HepG2 (cell line): Measurements from ENCODE around the gene PCSK6.

Experiments used
- CREB1 ChIP-seq, 2 experiments: fragments of 450-650 bp in 1 of 2; IDR thresholded peaks; 2 replicates each; pipeline ENCODE4 v1.6.1; 2016 to 2017; ENCODE audit warnings: control low read depth in 1 of 2, mild to moderate bottlenecking in 1 of 2, missing compliant biosample characterization in 1 of 2, missing genetic modification characterization in 1 of 2
- MAZ ChIP-seq, 2 experiments: sonication (generic) in 1 of 2; formaldehyde crosslinking in 1 of 2; IDR thresholded peaks; 2 replicates each; pipeline versions ENCODE4 v1.5.0 to v1.6.1; 2012 to 2020; ENCODE audit warnings: low read depth in 2 of 2, mild to moderate bottlenecking in 2 of 2, borderline replicate concordance in 1 of 2, improper control_type of control experiment in 1 of 2, low read length in 1 of 2, missing genetic modification reagents in 1 of 2, moderate library complexity in 1 of 2
- SETDB1 ChIP-seq: sonication (generic); formaldehyde crosslinking; IDR thresholded peaks from 2 replicates; pipeline ENCODE4 v1.5.1; 2020; ENCODE audit warnings: missing genetic modification reagents, mild to moderate bottlenecking, borderline replicate concordance
- ZNF614 ChIP-seq: IDR thresholded peaks from 2 replicates; pipeline ENCODE4 v1.6.1; 2018; ENCODE audit warnings: missing biosample characterization, missing genetic modification reagents, inconsistent platforms, borderline replicate concordance
- TF ChIP-seq, protein P1 (sequence below): IDR thresholded peaks from 2 replicates; pipeline ENCODE4 v1.6.1; 2016; ENCODE audit warnings: missing compliant biosample characterization, missing genetic modification reagents, borderline replicate concordance
- TF ChIP-seq, protein P2 (sequence below): sonication (generic); formaldehyde crosslinking; IDR thresholded peaks from 2 replicates; pipeline ENCODE4 v1.5.0; 2020; ENCODE audit warnings: mild to moderate bottlenecking, missing genetic modification reagents, moderate library complexity
- TF ChIP-seq, protein P3 (sequence below): sonication (generic); formaldehyde crosslinking; IDR thresholded peaks from 2 replicates; pipeline ENCODE4 v1.4.0; 2020; ENCODE audit warnings: missing genetic modification reagents

DNA sequence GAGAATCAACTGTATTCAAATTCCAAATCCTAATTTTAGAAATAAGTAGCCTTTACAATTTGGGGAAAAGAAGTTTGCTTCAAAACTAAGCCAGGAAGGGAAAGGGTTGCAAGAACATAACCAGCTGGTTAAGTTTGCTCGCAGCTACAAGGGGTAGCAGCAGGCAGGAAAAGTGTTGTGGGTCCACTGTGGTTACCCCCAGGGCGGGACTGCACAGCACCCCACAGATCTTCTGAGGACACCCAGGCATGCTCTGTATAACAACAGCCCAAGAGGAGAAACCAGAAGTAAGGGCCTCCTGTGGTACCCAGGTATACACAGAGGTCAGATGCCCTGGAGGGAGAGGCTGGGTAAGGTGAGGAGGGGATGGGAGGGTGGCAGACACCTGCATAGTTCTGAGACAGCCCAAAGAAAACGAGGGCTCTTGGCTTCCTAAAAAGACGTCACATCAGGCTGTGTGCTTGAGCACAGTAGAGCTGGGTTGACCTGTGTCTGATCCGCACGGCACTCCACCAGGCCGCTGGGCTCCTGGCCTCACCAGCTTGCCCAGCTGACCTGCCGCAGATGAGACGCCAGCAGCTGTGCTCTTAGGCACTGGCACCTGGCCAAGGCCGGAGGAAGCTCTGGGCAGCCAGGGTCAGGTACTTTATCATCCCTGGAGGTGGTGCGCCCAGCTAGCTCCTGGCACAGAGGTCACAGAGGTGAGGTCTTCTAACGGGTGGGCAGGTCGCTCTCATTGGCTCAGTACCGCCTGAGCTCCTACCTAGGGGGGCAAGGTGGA, 112.7 kb downstream of the PCSK6 start:
- TF ChIP-seq ZNF614 (CRISPR knock-in tag) (no peak), CREB1 (IDR thresholded peaks at IDR 0.05) (no peak), CREB1 (CRISPR knock-in tag; IDR thresholded peaks at IDR 0.05) (no peak), SETDB1 (CRISPR knock-in tag) (no peak), MAZ (IDR thresholded peaks at IDR 0.05; ENCODE audit: borderline replicate concordance, low read depth, low read length) (no peak), MAZ (CRISPR knock-in tag; IDR thresholded peaks at IDR 0.05; ENCODE audit: low read depth) (no peak)
- TF ChIP-seq, protein P1, sequence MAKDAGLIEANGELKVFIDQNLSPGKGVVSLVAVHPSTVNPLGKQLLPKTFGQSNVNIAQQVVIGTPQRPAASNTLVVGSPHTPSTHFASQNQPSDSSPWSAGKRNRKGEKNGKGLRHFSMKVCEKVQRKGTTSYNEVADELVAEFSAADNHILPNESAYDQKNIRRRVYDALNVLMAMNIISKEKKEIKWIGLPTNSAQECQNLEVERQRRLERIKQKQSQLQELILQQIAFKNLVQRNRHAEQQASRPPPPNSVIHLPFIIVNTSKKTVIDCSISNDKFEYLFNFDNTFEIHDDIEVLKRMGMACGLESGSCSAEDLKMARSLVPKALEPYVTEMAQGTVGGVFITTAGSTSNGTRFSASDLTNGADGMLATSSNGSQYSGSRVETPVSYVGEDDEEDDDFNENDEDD = no peak
- TF ChIP-seq, protein P2, sequence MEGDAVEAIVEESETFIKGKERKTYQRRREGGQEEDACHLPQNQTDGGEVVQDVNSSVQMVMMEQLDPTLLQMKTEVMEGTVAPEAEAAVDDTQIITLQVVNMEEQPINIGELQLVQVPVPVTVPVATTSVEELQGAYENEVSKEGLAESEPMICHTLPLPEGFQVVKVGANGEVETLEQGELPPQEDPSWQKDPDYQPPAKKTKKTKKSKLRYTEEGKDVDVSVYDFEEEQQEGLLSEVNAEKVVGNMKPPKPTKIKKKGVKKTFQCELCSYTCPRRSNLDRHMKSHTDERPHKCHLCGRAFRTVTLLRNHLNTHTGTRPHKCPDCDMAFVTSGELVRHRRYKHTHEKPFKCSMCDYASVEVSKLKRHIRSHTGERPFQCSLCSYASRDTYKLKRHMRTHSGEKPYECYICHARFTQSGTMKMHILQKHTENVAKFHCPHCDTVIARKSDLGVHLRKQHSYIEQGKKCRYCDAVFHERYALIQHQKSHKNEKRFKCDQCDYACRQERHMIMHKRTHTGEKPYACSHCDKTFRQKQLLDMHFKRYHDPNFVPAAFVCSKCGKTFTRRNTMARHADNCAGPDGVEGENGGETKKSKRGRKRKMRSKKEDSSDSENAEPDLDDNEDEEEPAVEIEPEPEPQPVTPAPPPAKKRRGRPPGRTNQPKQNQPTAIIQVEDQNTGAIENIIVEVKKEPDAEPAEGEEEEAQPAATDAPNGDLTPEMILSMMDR (CRISPR knock-in tag) = no peak
- TF ChIP-seq, protein P3, sequence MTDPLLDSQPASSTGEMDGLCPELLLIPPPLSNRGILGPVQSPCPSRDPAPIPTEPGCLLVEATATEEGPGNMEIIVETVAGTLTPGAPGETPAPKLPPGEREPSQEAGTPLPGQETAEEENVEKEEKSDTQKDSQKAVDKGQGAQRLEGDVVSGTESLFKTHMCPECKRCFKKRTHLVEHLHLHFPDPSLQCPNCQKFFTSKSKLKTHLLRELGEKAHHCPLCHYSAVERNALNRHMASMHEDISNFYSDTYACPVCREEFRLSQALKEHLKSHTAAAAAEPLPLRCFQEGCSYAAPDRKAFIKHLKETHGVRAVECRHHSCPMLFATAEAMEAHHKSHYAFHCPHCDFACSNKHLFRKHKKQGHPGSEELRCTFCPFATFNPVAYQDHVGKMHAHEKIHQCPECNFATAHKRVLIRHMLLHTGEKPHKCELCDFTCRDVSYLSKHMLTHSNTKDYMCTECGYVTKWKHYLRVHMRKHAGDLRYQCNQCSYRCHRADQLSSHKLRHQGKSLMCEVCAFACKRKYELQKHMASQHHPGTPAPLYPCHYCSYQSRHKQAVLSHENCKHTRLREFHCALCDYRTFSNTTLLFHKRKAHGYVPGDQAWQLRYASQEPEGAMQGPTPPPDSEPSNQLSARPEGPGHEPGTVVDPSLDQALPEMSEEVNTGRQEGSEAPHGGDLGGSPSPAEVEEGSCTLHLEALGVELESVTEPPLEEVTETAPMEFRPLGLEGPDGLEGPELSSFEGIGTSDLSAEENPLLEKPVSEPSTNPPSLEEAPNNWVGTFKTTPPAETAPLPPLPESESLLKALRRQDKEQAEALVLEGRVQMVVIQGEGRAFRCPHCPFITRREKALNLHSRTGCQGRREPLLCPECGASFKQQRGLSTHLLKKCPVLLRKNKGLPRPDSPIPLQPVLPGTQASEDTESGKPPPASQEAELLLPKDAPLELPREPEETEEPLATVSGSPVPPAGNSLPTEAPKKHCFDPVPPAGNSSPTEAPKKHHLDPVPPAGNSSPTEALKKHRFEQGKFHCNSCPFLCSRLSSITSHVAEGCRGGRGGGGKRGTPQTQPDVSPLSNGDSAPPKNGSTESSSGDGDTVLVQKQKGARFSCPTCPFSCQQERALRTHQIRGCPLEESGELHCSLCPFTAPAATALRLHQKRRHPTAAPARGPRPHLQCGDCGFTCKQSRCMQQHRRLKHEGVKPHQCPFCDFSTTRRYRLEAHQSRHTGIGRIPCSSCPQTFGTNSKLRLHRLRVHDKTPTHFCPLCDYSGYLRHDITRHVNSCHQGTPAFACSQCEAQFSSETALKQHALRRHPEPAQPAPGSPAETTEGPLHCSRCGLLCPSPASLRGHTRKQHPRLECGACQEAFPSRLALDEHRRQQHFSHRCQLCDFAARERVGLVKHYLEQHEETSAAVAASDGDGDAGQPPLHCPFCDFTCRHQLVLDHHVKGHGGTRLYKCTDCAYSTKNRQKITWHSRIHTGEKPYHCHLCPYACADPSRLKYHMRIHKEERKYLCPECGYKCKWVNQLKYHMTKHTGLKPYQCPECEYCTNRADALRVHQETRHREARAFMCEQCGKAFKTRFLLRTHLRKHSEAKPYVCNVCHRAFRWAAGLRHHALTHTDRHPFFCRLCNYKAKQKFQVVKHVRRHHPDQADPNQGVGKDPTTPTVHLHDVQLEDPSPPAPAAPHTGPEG (CRISPR knock-in tag) = no peak
